Measurements from ENCODE around the gene SMPDL3B. TPM values are rescaled to one million over a fixed set of nuclear protein-coding genes. Genes with fewer than 3 reads are reported as not detected.

Gene SMPDL3B
- total and polyA plus RNA-seq, 2 of the 13 experiments (the other 11 are each of a cell fraction or from before 2014, with no cell fraction given): 0.29 to 1.3 TPM

DNA sequence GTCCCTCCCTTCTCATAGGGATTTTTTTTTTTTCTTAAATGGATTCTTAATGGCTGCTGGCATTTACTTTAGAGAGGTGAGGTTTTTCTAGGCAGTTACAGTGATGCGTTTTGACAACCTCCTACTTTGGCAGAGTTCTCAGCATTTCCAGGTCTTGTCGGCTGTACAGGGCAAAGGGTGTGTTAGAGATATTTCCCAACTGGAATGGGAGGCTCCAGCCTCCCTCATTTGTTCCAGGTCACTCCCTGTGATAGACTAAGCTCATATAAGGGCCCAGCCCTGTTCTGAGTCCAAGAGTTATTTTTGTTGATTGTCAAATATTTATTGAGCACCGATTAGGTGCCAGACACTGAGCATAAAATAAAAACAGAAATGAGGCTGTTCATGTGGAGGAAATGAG lies 17.3 kb downstream of the SMPDL3B start:
- no peak overlapping the region for H3K9ac ChIP-seq (ENCODE audit: insufficient read depth, low read depth, low read length)
- ChIA-PET CTCF (ENCODE audit: low intra/inter-chr PET ratio, low total read pairs) (no interaction called here), POLR2A (no interaction called here)
- H3K9me3 ChIP-seq (ENCODE audit: low read length): no peaks in the 10 kb centered on the region
- BruUV-seq (replicated peaks): no TSS peak
- no peak overlapping the region for H3K4me2 ChIP-seq (ENCODE audit: low read depth, low read length)
- DNase-seq (ENCODE audit: low spot score) (no peak), ATAC-seq (no peak), FAIRE-seq (no peak)
- H3K36me3 ChIP-seq (replicated peaks in 1 of 2; ENCODE audit: control insufficient read depth in 1 of 2, insufficient read depth in 2 of 2, low read length in 2 of 2): no peaks in the 10 kb centered on the region
- in situ Hi-C loops (cut with HindIII; ENCODE audit: extremely low pct_ligation_motif_present, low pct_unique_long_range_greater_than_20kb) (no loop called here), intact Hi-C loops (cut with micrococcal nuclease; ENCODE audit: unreplicated experiment) (no loop called here)
- H3K27me3 ChIP-seq (ENCODE audit: control insufficient read depth in 1 of 2, insufficient read depth in 2 of 2, low read length in 2 of 2): no peaks in the 10 kb centered on the region; a peak in 1 of 5 replicates
- TF ChIP-seq YEATS4 (CRISPR knock-in tag; IDR thresholded peaks at IDR 0.05; ENCODE audit: borderline replicate concordance) (no peak), NCOR1 (IDR thresholded peaks at IDR 0.05; ENCODE audit: borderline replicate concordance, low read length) (no peak), ZNF766 (CRISPR knock-in tag; IDR thresholded peaks at IDR 0.05; ENCODE audit: borderline replicate concordance) (no peak), ATAD3A (CRISPR knock-in tag; IDR thresholded peaks at IDR 0.05) (no peak), NFIC (IDR thresholded peaks at IDR 0.05; ENCODE audit: low read length) (no peak), HNRNPL (IDR thresholded peaks at IDR 0.05; ENCODE audit: low read depth, low read length) (no peak), FOSL2 (CRISPR knock-in tag; IDR thresholded peaks at IDR 0.05) (no peak)
- TF ChIP-seq, protein P1, sequence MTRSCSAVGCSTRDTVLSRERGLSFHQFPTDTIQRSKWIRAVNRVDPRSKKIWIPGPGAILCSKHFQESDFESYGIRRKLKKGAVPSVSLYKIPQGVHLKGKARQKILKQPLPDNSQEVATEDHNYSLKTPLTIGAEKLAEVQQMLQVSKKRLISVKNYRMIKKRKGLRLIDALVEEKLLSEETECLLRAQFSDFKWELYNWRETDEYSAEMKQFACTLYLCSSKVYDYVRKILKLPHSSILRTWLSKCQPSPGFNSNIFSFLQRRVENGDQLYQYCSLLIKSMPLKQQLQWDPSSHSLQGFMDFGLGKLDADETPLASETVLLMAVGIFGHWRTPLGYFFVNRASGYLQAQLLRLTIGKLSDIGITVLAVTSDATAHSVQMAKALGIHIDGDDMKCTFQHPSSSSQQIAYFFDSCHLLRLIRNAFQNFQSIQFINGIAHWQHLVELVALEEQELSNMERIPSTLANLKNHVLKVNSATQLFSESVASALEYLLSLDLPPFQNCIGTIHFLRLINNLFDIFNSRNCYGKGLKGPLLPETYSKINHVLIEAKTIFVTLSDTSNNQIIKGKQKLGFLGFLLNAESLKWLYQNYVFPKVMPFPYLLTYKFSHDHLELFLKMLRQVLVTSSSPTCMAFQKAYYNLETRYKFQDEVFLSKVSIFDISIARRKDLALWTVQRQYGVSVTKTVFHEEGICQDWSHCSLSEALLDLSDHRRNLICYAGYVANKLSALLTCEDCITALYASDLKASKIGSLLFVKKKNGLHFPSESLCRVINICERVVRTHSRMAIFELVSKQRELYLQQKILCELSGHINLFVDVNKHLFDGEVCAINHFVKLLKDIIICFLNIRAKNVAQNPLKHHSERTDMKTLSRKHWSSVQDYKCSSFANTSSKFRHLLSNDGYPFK (CRISPR knock-in tag; IDR thresholded peaks at IDR 0.05; ENCODE audit: borderline replicate concordance): no peak
- TF ChIP-seq, protein P2, sequence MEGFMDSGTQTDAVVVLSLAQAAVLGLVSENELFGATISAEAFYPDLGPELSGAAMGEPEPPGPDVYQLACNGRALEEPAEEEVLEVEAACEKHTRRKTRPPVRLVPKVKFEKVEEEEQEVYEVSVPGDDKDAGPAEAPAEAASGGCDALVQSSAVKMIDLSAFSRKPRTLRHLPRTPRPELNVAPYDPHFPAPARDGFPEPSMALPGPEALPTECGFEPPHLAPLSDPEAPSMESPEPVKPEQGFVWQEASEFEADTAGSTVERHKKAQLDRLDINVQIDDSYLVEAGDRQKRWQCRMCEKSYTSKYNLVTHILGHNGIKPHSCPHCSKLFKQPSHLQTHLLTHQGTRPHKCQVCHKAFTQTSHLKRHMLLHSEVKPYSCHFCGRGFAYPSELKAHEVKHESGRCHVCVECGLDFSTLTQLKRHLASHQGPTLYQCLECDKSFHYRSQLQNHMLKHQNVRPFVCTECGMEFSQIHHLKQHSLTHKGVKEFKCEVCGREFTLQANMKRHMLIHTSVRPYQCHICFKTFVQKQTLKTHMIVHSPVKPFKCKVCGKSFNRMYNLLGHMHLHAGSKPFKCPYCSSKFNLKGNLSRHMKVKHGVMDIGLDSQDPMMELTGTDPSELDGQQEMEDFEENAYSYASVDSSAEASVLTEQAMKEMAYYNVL (CRISPR knock-in tag; IDR thresholded peaks at IDR 0.05; ENCODE audit: borderline replicate concordance): no peak
- no peak overlapping the region for H3K4me3 ChIP-seq (replicated peaks in 1 of 3; ENCODE audit: insufficient read depth in 1 of 3, low read depth in 2 of 3, low read length in 3 of 3)
- H3K4me1 ChIP-seq (ENCODE audit: insufficient read depth, low read length): peaks cover 12% of the 10 kb centered on the region
- no peak overlapping the region for H3K27ac ChIP-seq (ENCODE audit: extremely low read length, insufficient read depth, low read length)
- no peak overlapping the region for H2AFZ ChIP-seq (ENCODE audit: low read length)
- 20% methylated on average over 3 of the region's 3 CpGs for WGBS (ENCODE audit: low lambda C conversion rate)
- no peaks in the 10 kb centered on the region for H3K79me2 ChIP-seq (ENCODE audit: insufficient read depth, low read length)
- no peaks in the 10 kb centered on the region for H4K20me1 ChIP-seq (ENCODE audit: insufficient read depth, low read length)
